ENCODE results near the gene MAP2K7. TPM values are rescaled to one million over a fixed set of nuclear protein-coding genes. Genes with fewer than 3 reads are reported as not detected.
"Not testable (repeated sequence)": the region's sequence is repeated elsewhere in the genome, so short reads cannot be mapped to it uniquely, and the experiment has no call there.

The MAP2K7 gene
- total RNA-seq, 2 experiments from 2014 or later: 32.2 to 33.7 TPM

DNA sequence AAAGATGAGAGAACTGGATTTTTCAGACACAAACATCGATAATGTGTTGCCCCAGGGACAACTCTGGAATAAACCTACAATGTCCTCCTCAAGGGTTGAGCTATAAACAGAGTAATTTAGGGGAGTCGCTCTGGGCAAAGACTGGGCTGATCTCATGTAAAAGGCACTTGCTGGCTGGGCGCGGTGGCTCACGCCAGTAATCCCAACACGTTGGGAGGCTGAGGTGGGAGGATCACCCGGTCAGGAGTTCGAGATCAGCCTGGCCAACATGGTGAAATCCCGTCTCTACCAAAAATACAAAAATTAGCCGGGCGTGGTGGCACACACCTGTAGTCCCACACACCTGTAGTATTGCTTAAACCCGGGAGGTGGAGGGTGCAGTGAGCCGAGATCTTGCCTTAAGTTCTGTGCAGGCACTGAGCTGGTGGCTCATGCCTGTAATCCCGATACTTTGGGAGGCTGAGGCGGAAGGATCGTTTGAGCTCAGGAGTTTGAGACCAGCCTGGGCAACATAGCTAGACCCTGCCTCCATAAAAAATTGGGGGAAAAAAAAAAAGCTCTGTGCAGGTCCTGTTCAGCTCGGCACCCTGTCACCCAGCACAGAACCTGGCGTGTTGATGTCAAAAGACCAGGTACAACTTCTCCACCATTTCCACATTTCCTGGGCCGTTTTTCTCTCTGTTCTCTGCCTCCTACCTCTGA is 38.4 kb downstream of the MAP2K7 start:
- H3K4me3 Mint-ChIP-seq: peak overlapping the region; percentile 90
- DNase-seq (no peak), ATAC-seq (no peak)
- no peaks in the 10 kb centered on the region for H3K9me3 Mint-ChIP-seq (ENCODE audit: low read depth)
- H3K36me3 Mint-ChIP-seq (ENCODE audit: low read depth): peaks cover 23% of the 10 kb centered on the region
- no peaks in the 10 kb centered on the region for H3K27me3 Mint-ChIP-seq
- intact Hi-C loops (cut with DNase I, micrococcal nuclease): loop anchor here in 1 of 2 experiments (5.0 to 10.0 kb wide), 2 partner anchors 313 to 380 kb away; partner anchors contain the start of genes NDUFA7 and RPS28
- no peak overlapping the region for H3K27ac Mint-ChIP-seq
- ChIA-PET POLR2A (interaction anchor here (0.6 to 0.9 kb wide), 2 partner anchors 13 to 140 kb away, joined by 3 to 5 read pairs; no protein-coding TSS in a partner anchor), CTCF (interaction anchor here (2.2 kb wide), 1 partner anchor 81 kb away, joined by 7 read pairs; no protein-coding TSS in a partner anchor)
- H3K4me1 Mint-ChIP-seq: peaks cover 30% of the 10 kb centered on the region

DNA sequence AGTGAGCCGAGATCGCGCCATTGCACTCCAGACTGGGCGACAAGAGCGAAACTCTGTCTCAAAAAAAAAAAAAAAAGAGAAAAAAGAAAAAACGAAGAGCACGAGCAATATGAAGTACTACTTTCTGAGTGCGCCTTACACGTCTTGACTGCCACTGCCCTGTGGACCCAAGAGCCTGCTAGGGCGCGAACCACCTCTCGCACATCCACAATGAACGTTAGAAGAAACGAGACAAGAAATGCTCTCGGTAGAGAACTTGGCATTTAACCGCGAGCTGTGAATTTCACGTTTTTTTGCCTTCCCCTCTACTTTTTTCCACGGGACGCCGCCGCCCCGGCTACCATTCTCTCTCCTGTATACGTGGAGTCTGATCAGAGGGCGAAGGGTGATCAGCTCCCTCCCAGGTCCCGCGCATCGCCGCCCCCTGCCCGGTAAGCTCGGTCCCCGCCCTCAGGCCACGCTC is 39.3 kb downstream of the MAP2K7 start:
- DNase-seq (no peak), ATAC-seq (peak; percentile 4)
- Mint-ChIP-seq H3K36me3 (ENCODE audit: low read depth) (peaks cover 18% of the 10 kb centered on the region), H3K4me1 (peaks cover 30% of the 10 kb centered on the region), H3K27me3 (no peaks in the 10 kb centered on the region), H3K4me3 (peak overlapping the region; percentile 90), H3K9me3 (ENCODE audit: low read depth) (no peaks in the 10 kb centered on the region), H3K27ac (peak overlapping the region; percentile 90)
- ChIA-PET CTCF (interaction anchor here (0.6 to 2.4 kb wide), 16 partner anchors 9 to 592 kb away, joined by 3 to 24 read pairs (median 4); partner anchors contain the start of genes CTXN1, ELAVL1, MAP2K7 and SNAPC2), POLR2A (interaction anchor here (0.6 to 2.3 kb wide), 8 partner anchors 14 to 391 kb away, joined by 3 to 10 read pairs (median 4); partner anchors contain the start of genes MAP2K7, PET100, SNAPC2 and XAB2)
- intact Hi-C loops (cut with DNase I, micrococcal nuclease): loop anchor here (1.0 to 10.0 kb wide), 14 partner anchors 18 to 447 kb away; partner anchors contain the start of genes MAP2K7 (in 2 of the 2), NDUFA7 (in 2 of the 2), RPS28 (in 2 of the 2) and SNAPC2 (in 2 of the 2)

DNA sequence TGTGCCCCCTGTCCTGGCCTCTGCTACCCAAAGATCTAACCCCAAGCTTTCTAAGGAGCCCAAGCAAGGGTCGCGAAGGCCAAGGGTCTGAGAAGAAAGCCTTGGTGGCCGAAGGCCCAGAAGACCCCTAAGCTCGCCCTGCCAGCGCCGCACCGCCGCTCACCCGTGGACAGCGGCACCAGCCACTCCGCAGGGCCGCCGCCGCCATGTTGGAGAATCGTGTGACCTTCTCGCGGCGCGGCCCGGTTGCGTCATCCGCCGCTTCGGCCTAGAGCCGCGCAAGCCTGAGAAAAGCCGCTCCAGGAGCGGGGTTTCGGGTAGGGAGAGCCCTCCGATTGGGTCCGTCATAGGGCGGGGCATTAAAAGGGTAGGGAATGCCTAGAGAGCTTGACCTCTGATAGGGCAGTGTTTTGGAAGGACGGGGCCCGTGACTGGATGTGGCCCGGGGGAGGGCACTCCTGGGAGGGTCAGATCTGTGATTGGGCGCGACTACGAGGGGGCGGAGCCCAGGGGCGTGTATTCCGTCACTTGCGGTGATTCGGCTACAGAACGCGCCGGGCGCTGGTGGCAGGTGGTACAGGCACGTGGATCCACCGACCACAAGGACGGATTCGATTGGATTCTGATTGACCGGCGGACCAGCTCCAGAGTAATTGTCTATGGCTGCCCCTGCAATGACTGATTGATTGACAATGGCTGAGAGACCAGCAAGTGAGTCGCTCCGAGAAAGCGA is 39.9 kb downstream of the MAP2K7 start, which contains the start of gene TIMM44:
Gene TIMM44, minus strand, starts transcription at position 223 of the 733 bp plus-strand sequence. Its CDS starts 15 bp downstream, at position 208.
- intact Hi-C loops (cut with DNase I, micrococcal nuclease): loop anchor here (1.0 to 10.0 kb wide), 18 partner anchors 18 to 447 kb away; partner anchors contain the start of genes ELAVL1 (in 2 of the 2), MAP2K7 (in 2 of the 2), NDUFA7 (in 2 of the 2) and RPS28 (in 2 of the 2)
- POLR2A ChIA-PET: interaction anchor here (0.5 to 2.3 kb wide), 11 partner anchors 14 to 762 kb away, joined by 3 to 10 read pairs (median 3); partner anchors contain the start of genes MAP2K7, PET100, SNAPC2 and XAB2
- Mint-ChIP-seq H3K27ac (peak within 1 kb of the TSS; percentile 90), H3K27me3 (no peaks in the 10 kb centered on the region), H3K9me3 (ENCODE audit: low read depth) (no peaks in the 10 kb centered on the region), H3K4me1 (peaks cover 30% of the 10 kb centered on the region), H3K4me3 (peak within 1 kb of the TSS; percentile 90), H3K36me3 (ENCODE audit: low read depth) (peaks cover 18% of the 10 kb centered on the region)
- CTCF ChIA-PET: interaction anchor here (0.5 to 2.4 kb wide), 32 partner anchors 8 to 592 kb away, joined by 3 to 24 read pairs (median 4); partner anchors contain the start of genes CTXN1, ELAVL1, MAP2K7 and MARCHF2
- ATAC-seq: peak; percentile 99
- DNase-seq: peak; percentile 99

DNA sequence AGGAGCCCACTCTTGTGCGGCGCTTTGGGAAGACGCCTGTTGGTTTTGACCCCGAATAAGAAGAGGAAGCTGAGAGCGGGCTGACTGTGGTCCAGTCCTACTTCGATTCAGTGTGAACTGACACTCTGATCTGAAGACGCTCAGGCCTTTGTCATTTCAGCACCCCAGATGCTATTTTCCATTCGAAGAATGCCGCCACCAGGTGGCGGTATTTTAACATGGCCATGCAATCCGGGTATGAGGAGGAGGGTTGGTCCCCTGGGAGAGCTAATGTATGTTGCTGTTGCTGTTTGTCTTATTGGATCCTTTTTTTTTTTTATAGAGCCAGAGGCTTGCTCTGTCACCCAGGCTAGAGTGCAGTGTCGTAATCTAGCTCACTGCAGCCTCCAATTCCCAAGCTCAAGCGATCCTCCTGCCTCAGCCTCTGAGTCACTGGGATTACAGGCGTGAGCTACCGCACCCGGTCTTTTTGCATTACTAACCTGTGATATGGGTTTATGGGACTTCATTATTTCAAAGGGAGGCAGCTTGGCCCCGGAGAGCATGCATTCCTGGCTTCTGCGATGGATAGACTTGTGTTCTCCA is 40.6 kb downstream of the MAP2K7 start:
- H3K36me3 Mint-ChIP-seq (ENCODE audit: low read depth): peaks cover 14% of the 10 kb centered on the region
- H3K9me3 Mint-ChIP-seq (ENCODE audit: low read depth): no peaks in the 10 kb centered on the region
- H3K27ac Mint-ChIP-seq: peak overlapping the region; percentile 90
- ATAC-seq: peak; percentile 52
- ChIA-PET POLR2A (interaction anchor here (0.5 to 2.3 kb wide), 12 partner anchors 15 to 763 kb away, joined by 3 to 17 read pairs (median 4); partner anchors contain the start of genes MAP2K7, PET100, SNAPC2 and XAB2), CTCF (interaction anchor here (0.5 to 2.4 kb wide), 33 partner anchors 14 to 593 kb away, joined by 3 to 24 read pairs (median 4); partner anchors contain the start of genes CTXN1, ELAVL1, MAP2K7 and MARCHF2)
- no peaks in the 10 kb centered on the region for H3K27me3 Mint-ChIP-seq
- peak; percentile 94 for DNase-seq
- peaks cover 27% of the 10 kb centered on the region for H3K4me1 Mint-ChIP-seq
- intact Hi-C loops (cut with DNase I, micrococcal nuclease): loop anchor here (1.0 to 10.0 kb wide), 6 partner anchors 58 to 378 kb away; partner anchors contain the start of genes ELAVL1 (in 1 of the 2), NDUFA7 (in 1 of the 2) and RPS28 (in 1 of the 2)
- peak overlapping the region; percentile 90 for H3K4me3 Mint-ChIP-seq

DNA sequence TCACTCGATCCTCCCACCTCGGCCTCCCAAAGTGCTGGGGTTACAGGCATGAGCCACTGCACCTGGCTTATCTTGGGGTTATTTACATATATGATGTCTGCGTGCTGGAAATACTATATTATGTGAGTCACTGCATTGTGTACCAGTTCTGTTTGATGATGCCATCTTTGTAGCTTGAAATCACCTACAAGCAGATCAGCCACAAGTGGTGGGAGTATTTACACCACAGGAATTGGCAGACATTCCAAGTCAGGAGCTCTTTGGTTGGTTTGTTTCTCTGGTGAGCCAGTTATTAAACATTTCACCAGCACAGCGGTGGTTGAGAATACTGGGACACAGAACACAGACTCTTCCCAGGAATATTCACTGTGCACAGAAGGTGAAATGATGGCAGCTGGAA is 44.3 kb downstream of the MAP2K7 start:
- ATAC-seq: no peak
- ChIA-PET POLR2A (no interaction called here), CTCF (interaction anchor here (0.5 kb wide), 1 partner anchor 50 kb away, joined by 3 read pairs; no protein-coding TSS in a partner anchor)
- no peaks in the 10 kb centered on the region for H3K27me3 Mint-ChIP-seq
- no peak overlapping the region for H3K27ac Mint-ChIP-seq
- peaks cover 10% of the 10 kb centered on the region for H3K4me1 Mint-ChIP-seq
- H3K4me3 Mint-ChIP-seq: no peak overlapping the region
- intact Hi-C loops (cut with DNase I, micrococcal nuclease): loop anchor here in 1 of 2 experiments (10.0 kb wide), 1 partner anchor 307 kb away; no protein-coding TSS in a partner anchor
- H3K36me3 Mint-ChIP-seq (ENCODE audit: low read depth): peaks cover 3% of the 10 kb centered on the region
- DNase-seq: no peak
- no peaks in the 10 kb centered on the region for H3K9me3 Mint-ChIP-seq (ENCODE audit: low read depth)

DNA sequence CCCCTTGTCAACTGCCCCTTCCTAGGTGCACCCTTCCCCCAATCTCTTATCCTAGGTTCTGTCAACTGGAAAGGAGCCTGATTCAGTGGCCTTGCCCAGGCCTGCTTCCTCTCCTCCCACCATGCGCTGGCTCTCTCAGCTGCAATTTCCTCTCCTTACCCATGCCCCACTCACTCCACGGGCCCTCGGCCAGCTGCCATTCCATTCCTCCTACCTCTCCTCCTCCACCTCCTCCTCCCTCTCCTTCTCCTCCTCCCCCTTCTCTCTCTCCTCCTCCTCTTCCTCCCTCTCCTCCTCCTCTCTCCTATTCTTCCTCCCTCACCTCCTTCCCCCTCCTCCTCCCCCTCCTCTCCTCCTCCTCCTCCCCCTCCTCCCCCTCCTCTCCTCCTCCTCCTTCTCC is 49.4 kb downstream of the MAP2K7 start:
- intact Hi-C loops (cut with DNase I, micrococcal nuclease): no loop called here
- Mint-ChIP-seq H3K4me3 (no peak overlapping the region), H3K9me3 (ENCODE audit: low read depth) (no peaks in the 10 kb centered on the region), H3K4me1 (no peaks in the 10 kb centered on the region), H3K27me3 (no peaks in the 10 kb centered on the region), H3K27ac (no peak overlapping the region), H3K36me3 (ENCODE audit: low read depth) (no peaks in the 10 kb centered on the region)
- CTCF ChIA-PET: no interaction called here
- ATAC-seq (no peak), DNase-seq (no peak)
- POLR2A ChIA-PET: no interaction called here

DNA sequence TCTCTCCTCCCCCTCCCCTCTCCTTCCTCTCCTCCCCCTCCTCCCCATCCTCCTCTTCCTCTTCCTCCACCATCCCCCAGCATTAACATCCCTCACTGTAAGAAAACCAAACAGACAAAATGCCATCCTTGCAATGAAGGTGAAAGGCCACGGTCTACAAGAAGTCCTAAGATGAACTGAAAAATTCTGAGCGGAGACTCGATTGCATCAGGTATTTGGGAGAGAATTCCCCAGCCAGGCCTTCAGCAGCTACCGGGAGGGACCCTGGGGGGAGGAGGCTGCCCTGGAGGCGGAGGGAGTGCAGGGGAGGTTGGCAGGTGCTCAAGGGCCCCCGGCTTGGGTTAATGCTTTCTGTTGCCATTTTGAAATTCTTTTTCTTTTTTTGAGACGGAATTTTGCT is 49.9 kb downstream of the MAP2K7 start:
- H3K36me3 Mint-ChIP-seq (ENCODE audit: low read depth): no peaks in the 10 kb centered on the region
- H3K4me3 Mint-ChIP-seq: no peak overlapping the region
- DNase-seq (no peak), ATAC-seq (no peak)
- intact Hi-C loops (cut with DNase I, micrococcal nuclease): no loop called here
- no peaks in the 10 kb centered on the region for H3K4me1 Mint-ChIP-seq
- ChIA-PET CTCF (no interaction called here), POLR2A (interaction anchor here (0.6 kb wide), 1 partner anchor 288 kb away, joined by 4 read pairs; no protein-coding TSS in a partner anchor)
- no peaks in the 10 kb centered on the region for H3K27me3 Mint-ChIP-seq
- H3K27ac Mint-ChIP-seq: no peak overlapping the region
- no peaks in the 10 kb centered on the region for H3K9me3 Mint-ChIP-seq (ENCODE audit: low read depth)

DNA sequence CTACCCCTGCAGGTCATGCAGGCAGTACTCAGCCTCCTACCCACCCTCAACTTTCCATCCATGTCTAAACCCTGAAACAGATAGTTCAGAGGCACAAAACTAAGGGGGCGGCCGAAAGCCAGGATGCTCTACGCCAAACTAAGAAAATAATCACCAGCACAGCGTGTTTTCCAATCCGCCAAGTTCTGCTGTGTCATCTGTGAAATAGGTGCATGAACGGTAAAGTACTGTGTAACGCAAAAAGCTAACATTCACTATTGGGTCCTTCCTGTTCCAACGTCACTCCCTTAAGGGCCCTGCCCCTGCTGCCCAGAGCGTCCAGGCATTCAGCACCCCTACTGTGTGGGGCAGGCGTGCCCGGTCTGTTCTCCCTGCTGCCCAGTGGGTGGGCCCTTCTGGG is 52.0 kb downstream of the MAP2K7 start:
- intact Hi-C loops (cut with DNase I, micrococcal nuclease): no loop called here
- H3K36me3 Mint-ChIP-seq (ENCODE audit: low read depth): no peaks in the 10 kb centered on the region
- ATAC-seq (no peak), DNase-seq (no peak)
- no peaks in the 10 kb centered on the region for H3K9me3 Mint-ChIP-seq (ENCODE audit: low read depth)
- ChIA-PET POLR2A (interaction anchor here (0.6 kb wide), 1 partner anchor 358 kb away, joined by 4 read pairs; no protein-coding TSS in a partner anchor), CTCF (no interaction called here)
- H3K4me1 Mint-ChIP-seq: no peaks in the 10 kb centered on the region
- no peak overlapping the region for H3K27ac Mint-ChIP-seq
- H3K4me3 Mint-ChIP-seq: no peak overlapping the region
- no peaks in the 10 kb centered on the region for H3K27me3 Mint-ChIP-seq

DNA sequence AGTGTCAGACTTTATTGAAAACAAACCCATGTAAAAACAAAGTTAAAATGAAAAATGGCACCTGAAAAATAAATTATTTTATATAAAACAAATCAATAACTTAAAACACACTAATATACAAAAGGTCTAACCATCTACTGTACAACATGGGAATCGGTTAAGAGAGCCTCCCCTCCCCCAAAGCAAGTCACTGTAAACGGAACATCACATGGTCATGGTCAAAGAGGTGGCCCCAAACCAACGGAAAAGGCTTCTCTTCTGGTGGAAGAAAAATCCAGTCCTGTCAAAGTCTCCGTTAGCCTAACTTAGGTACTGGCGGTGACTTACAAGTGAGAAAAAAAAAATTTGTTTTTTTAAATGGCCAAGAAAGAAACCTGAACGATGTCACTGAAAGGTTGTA is 55.5 kb downstream of the MAP2K7 start:
- DNase-seq (no peak), ATAC-seq (no peak)
- intact Hi-C loops (cut with DNase I, micrococcal nuclease): no loop called here
- Mint-ChIP-seq H3K4me1 (no peaks in the 10 kb centered on the region), H3K9me3 (ENCODE audit: low read depth) (no peaks in the 10 kb centered on the region), H3K4me3 (no peak overlapping the region), H3K27me3 (no peaks in the 10 kb centered on the region), H3K27ac (peak overlapping the region; percentile 37), H3K36me3 (ENCODE audit: low read depth) (peaks cover 12% of the 10 kb centered on the region)
- CTCF ChIA-PET: interaction anchor here (0.6 to 1.0 kb wide), 2 partner anchors 15 to 30 kb away, joined by 3 to 6 read pairs; no protein-coding TSS in a partner anchor
- POLR2A ChIA-PET: interaction anchor here (1.4 kb wide), 1 partner anchor 16 kb away, joined by 4 read pairs; the partner anchor contains the start of gene TIMM44

DNA sequence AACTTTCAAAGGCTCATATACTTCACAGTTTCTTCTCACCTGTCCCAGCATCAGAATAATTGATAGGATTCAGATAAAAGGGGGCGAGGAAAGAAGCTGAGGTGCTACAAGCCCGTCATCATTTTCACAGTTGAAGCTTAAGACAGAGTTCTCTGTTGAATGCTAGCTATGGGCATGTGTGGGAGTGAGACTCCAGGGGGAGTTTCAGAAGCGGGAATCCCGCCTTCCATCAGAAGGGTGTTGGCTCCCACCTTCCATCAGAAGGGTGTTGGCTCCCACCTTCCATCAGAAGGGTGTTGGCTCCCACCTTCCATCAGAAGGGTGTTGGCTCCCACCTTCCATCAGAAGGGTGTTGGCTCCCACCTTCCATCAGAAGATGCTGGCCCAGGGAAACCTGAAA is 57.4 kb downstream of the MAP2K7 start:
- H3K4me3 Mint-ChIP-seq; intact Hi-C loops (cut with DNase I, micrococcal nuclease); H3K4me1 Mint-ChIP-seq; DNase-seq; ATAC-seq; H3K27me3 Mint-ChIP-seq; H3K9me3 Mint-ChIP-seq (ENCODE audit: low read depth); H3K27ac Mint-ChIP-seq; CTCF ChIA-PET: not testable (repeated sequence)
- POLR2A ChIA-PET: interaction anchor here (0.6 kb wide), 1 partner anchor 43 kb away, joined by 4 read pairs; no protein-coding TSS in a partner anchor
- H3K36me3 Mint-ChIP-seq (ENCODE audit: low read depth): peaks cover 12% of the 10 kb centered on the region

Measured in activated CD4-positive, alpha-beta T cell treated with anti-CD3 and anti-CD28 coated beads for 36 hours (primary cell).